ENCODE measurements around the gene TAS2R19. TPM values are rescaled to one million over a fixed set of nuclear protein-coding genes. Genes with fewer than 3 reads are reported as not detected.
"Not testable (repeated sequence)": the region's sequence is repeated elsewhere in the genome, so short reads cannot be mapped to it uniquely, and the experiment has no call there.

The TAS2R19 gene, protein sequence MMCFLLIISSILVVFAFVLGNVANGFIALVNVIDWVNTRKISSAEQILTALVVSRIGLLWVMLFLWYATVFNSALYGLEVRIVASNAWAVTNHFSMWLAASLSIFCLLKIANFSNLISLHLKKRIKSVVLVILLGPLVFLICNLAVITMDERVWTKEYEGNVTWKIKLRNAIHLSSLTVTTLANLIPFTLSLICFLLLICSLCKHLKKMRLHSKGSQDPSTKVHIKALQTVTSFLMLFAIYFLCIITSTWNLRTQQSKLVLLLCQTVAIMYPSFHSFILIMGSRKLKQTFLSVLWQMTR
- total RNA-seq, result under 1 TPM; 0.35 to 0.89 TPM

DNA sequence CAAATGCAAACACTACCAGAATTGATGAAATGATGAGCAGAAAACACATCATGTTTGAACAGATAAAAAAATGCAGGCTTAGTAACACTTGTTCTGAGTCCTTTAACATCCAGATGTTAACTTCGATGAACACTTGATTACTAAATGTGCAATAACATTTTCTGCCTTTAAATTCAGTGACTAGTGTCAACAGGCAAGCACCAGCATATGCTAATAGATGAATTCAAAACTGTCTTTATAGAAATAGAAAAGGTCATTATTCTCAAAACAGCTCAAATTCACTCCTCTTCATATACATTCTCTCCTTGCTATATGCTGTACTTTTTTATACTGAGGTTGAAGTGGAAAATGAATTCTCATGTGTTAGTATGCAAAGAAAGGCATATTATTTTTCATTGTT is at the start of gene TAS2R19:
TAS2R19 (minus strand) TSS at position 101 of the 400 bp plus-strand sequence; CDS start at position 52, 49 bp downstream.
- H3K36me3 ChIP-seq, result no peaks in the 10 kb centered on the region
- no peaks in the 10 kb centered on the region for H3K27me3 ChIP-seq
- no peaks in the 10 kb centered on the region for H3K4me1 ChIP-seq
- TF ChIP-seq, protein P1, sequence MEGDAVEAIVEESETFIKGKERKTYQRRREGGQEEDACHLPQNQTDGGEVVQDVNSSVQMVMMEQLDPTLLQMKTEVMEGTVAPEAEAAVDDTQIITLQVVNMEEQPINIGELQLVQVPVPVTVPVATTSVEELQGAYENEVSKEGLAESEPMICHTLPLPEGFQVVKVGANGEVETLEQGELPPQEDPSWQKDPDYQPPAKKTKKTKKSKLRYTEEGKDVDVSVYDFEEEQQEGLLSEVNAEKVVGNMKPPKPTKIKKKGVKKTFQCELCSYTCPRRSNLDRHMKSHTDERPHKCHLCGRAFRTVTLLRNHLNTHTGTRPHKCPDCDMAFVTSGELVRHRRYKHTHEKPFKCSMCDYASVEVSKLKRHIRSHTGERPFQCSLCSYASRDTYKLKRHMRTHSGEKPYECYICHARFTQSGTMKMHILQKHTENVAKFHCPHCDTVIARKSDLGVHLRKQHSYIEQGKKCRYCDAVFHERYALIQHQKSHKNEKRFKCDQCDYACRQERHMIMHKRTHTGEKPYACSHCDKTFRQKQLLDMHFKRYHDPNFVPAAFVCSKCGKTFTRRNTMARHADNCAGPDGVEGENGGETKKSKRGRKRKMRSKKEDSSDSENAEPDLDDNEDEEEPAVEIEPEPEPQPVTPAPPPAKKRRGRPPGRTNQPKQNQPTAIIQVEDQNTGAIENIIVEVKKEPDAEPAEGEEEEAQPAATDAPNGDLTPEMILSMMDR (IDR thresholded peaks at IDR 0.05), result no peak
- DNase-seq (ENCODE audit: low spot score), result no peak
- H3K9me3 ChIP-seq, result no peaks in the 10 kb centered on the region
- H3K27ac ChIP-seq, result no peak within 1 kb of the TSS
- no peak within 1 kb of the TSS for H3K4me3 ChIP-seq

DNA sequence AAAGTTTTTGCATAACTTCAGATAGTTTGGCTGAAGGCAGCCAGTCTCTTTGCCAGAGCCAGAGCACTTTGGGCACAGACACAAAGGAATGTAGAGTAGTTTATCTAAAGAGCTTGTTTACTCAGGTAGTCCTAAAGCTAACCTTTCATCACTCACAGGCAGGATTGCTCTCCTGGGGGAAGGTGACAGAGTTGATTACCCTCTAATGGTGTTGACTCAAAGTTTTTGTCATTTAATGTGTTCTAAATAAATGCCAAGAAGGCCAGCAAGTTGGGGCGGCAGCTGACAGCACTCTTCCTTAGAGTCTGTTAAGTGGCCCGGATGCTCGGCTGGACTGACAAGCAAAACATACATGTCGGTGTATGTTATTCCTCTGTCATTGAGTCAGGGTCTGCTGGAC is 49.0 kb upstream of the TAS2R19 start:
- DNase-seq (ENCODE audit: low spot score), result no peak
- H3K27ac ChIP-seq, result no peak overlapping the region
- H3K9me3 ChIP-seq, result no peaks in the 10 kb centered on the region
- no peaks in the 10 kb centered on the region for H3K27me3 ChIP-seq
- H3K4me1 ChIP-seq, result peaks cover 0 to 13% of the 10 kb centered on the region in 2 donors
- H3K4me3 ChIP-seq, result no peak overlapping the region
- no peaks in the 10 kb centered on the region for H3K36me3 ChIP-seq
- TF ChIP-seq, protein P1 (IDR thresholded peaks at IDR 0.05), result no peak

DNA sequence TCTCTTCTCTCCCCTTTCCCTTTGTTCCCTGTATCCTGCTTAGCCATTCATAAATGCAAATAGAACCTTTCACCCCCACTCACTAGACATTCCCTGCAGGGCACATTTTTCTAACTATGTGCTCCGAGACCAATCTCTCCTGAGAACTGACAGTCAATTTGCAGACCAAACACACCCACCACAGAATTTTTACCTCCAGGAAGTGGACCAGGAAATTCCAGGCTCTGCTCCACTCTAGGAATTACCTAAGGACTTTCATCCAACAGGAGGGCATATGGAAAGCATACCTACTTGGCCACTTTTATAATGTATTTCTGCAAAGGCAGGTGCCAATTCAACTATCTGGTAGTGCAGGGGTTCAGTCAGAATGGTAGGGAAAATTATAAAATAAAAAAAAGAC is 48.6 kb upstream of the TAS2R19 start:
- Histone ChIP-seq H3K9me3 (no peaks in the 10 kb centered on the region), H3K27ac (no peak overlapping the region), H3K4me1 (peaks cover 0 to 13% of the 10 kb centered on the region in 2 donors), H3K4me3 (no peak overlapping the region), H3K36me3 (no peaks in the 10 kb centered on the region), H3K27me3 (no peaks in the 10 kb centered on the region)
- DNase-seq (ENCODE audit: low spot score), result no peak
- TF ChIP-seq, protein P1 (IDR thresholded peaks at IDR 0.05), result no peak

GRCh38 chr12:11069854-11070365 is 47.5 kb upstream of the TAS2R19 start:
- no peak overlapping the region for H3K4me3 ChIP-seq
- H3K27me3 ChIP-seq, result no peaks in the 10 kb centered on the region
- H3K36me3 ChIP-seq, result no peaks in the 10 kb centered on the region
- H3K4me1 ChIP-seq, result peaks cover 0 to 13% of the 10 kb centered on the region in 2 donors
- TF ChIP-seq, protein P1 (IDR thresholded peaks at IDR 0.05), result no peak
- no peak for DNase-seq (ENCODE audit: low spot score)
- H3K9me3 ChIP-seq, result no peaks in the 10 kb centered on the region
- H3K27ac ChIP-seq, result no peak overlapping the region

DNA sequence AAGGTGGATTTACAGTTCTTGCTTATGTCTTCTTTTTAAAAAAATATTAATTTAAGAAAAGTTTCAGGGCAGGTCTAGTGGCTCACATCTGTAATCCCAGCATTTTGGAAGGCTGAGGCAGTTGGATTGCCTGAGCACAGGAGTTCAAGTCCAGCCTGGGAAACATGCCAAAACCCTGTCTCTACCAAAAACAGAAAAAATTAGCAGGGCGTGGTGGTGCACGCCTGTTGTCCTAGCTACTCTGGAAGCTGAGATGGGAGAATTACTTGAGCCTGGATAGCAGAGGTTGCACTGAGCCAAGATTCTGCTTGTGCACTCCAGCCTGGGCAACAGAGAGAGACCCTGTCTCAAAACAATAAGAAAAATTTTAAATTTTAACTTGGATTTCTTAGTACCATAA is 45.1 kb upstream of the TAS2R19 start:
- Histone ChIP-seq H3K4me3 (no peak overlapping the region), H3K27ac (no peak overlapping the region), H3K9me3 (no peaks in the 10 kb centered on the region), H3K27me3 (no peaks in the 10 kb centered on the region), H3K36me3 (no peaks in the 10 kb centered on the region), H3K4me1 (peaks cover 0 to 13% of the 10 kb centered on the region in 2 donors)
- no peak for DNase-seq (ENCODE audit: low spot score)
- TF ChIP-seq, protein P1 (IDR thresholded peaks at IDR 0.05), result no peak

GRCh38 chr12:11062194-11062593 is 39.8 kb upstream of the TAS2R19 start, which contains the start of gene TAS2R46:
TAS2R46 (minus strand) TSS chr12:11062294; CDS start chr12:11062294, 0 bp downstream.
- not testable (repeated sequence) for H3K4me1 ChIP-seq; H3K27me3 ChIP-seq; H3K4me3 ChIP-seq; DNase-seq (ENCODE audit: low spot score); H3K9me3 ChIP-seq; H3K36me3 ChIP-seq; H3K27ac ChIP-seq

All from right atrium auricular region (tissue), 2 donors.